Erythroblast (primary cell): ENCODE results near the gene SLC20A1.

Experiments used
- GATA1 ChIP-seq: IDR thresholded peaks from 2 replicates; pipeline ENCODE4 v1.6.1; 2011; ENCODE audit warnings: low read depth, mild to moderate bottlenecking, control low read depth, low read length, moderate library complexity
- POLR2A ChIP-seq: IDR thresholded peaks from 2 replicates; pipeline ENCODE4 v1.6.1; 2011; ENCODE audit warnings: mild to moderate bottlenecking, low read length

- no peak for TF ChIP-seq POLR2A
- no peak for TF ChIP-seq GATA1
These were observed 2.3 kb downstream of the SLC20A1 start for GRCh38 chr2:112648081-112648480.
